Muscle of leg (tissue), 11 donors: ENCODE results near the gene HHIP. TPM values are rescaled to one million over a fixed set of nuclear protein-coding genes. Genes with fewer than 3 reads are reported as not detected.

Experiments
- DNase-seq: peaks from one replicate; pipeline ENCODE4 v3.0.0; 2013
- H3K27ac ChIP-seq: one replicate; pipeline ENCODE4 v1.5.1; 2013; ENCODE audit warnings: mild to moderate bottlenecking, low read length, control low read depth
- H3K27me3 ChIP-seq: one replicate; pipeline ENCODE4 v1.6.1; 2013; ENCODE audit warnings: low read length; ENCODE audit not compliant: control insufficient read depth, insufficient read depth
- H3K36me3 ChIP-seq: one replicate; pipeline ENCODE4 v1.6.1; 2013; ENCODE audit warnings: low read length; ENCODE audit not compliant: control insufficient read depth, insufficient read depth
- H3K4me1 ChIP-seq: one replicate; pipeline ENCODE4 v1.6.1; 2013; ENCODE audit warnings: low read length; ENCODE audit not compliant: control insufficient read depth, insufficient read depth
- H3K4me3 ChIP-seq: one replicate; pipeline ENCODE4 v1.5.1; 2013; ENCODE audit warnings: low read length, control low read depth
- H3K9me3 ChIP-seq: replicated peaks from 2 replicates; pipeline ENCODE4 v1.6.1; 2013; ENCODE audit warnings: low read depth, low read length; ENCODE audit not compliant: control insufficient read depth
- WGBS: methylation state at CpG from one replicate; pipeline ENCODE4 v1.1.5; 2013; ENCODE audit warnings: missing lambda C conversion rate; ENCODE audit not compliant: insufficient coverage; 5-methylcytosine and 5-hydroxymethylcytosine counted together
- polyA plus RNA-seq, 8 donors: library from polyadenylated mRNA; unstranded; fragments of 120-200 nt; gene quantifications; one replicate each; pipeline versions ENCODE4 v1.2.1 to v1.2.3, GENCODE V29; 2013; ENCODE audit warnings: inconsistent platforms in 1 of 8, low replicate concordance in 1 of 8; ENCODE audit not compliant: insufficient read length in 8 of 8, insufficient read depth in 1 of 8
- total RNA-seq: library from RNA; stranded (reverse); fragments of 120-200 nt; gene quantifications from one replicate; pipeline ENCODE4 v1.2.4, GENCODE V29; 2013

HHIP gene
- total and polyA plus RNA-seq, 9 donors, result 2.9 to 6.4 (median 3.8) TPM

GRCh38 chr4:144634978-144635747, 10.8 kb upstream of the HHIP start:
- no peaks in the 10 kb centered on the region for H3K4me1 ChIP-seq
- WGBS, result 100% methylated on average over 1 of the region's 6 CpGs
- H3K27ac ChIP-seq, result no peak overlapping the region
- H3K36me3 ChIP-seq, result no peaks in the 10 kb centered on the region
- no peak overlapping the region for H3K4me3 ChIP-seq
- DNase-seq, result no peak
- no peaks in the 10 kb centered on the region for H3K27me3 ChIP-seq
- no peaks in the 10 kb centered on the region for H3K9me3 ChIP-seq

DNA sequence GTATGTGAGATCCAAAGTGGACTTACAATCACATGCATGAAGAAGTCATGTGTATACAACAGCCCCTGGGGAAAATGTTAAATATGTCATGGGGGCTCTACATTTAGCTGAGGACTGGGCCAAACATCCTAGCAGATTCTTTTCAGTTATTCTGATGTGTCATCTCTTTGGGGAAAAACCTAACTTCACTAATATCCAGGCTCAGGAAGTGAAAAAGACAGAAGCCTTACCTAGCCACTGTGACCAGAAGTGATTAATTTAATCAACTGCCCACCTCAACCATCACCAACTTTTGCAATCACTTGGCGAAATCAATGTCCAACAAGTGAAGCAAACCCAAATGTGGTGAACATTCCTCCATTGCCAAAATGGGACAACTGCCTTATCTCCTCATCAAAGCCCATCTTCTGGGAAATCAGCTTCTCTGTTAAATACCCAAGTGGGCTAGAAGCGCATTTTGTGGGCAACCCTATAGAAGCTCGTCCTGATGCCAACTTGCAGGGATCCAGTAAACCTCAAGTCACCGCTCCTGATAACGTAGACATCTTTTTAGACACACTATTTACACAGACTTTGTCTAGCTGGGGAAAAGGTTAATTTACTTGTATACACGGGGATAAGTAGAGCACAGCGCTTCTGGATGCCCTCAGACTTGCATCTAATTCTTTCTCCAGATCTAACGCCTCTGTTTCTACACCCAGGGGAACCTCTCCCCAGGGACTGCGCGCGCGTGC, 1.4 kb upstream of the HHIP start:
- WGBS, result 50% methylated on average over 2 of the region's 12 CpGs
- Histone ChIP-seq H3K4me1 (peaks cover 19% of the 10 kb centered on the region), H3K27ac (no peak overlapping the region), H3K4me3 (peak overlapping the region; percentile 37), H3K27me3 (peaks cover 37% of the 10 kb centered on the region), H3K36me3 (no peaks in the 10 kb centered on the region), H3K9me3 (no peaks in the 10 kb centered on the region)
- peak; percentile 24 for DNase-seq

GRCh38 chr4:144645102-144645630, 790 bp upstream of the HHIP start:
- H3K27ac ChIP-seq, result no peak overlapping the region
- no peak for DNase-seq
- peak overlapping the region; percentile 37 for H3K4me3 ChIP-seq
- H3K4me1 ChIP-seq, result peaks cover 19% of the 10 kb centered on the region
- no peaks in the 10 kb centered on the region for H3K36me3 ChIP-seq
- peaks cover 37% of the 10 kb centered on the region for H3K27me3 ChIP-seq
- H3K9me3 ChIP-seq, result no peaks in the 10 kb centered on the region
- WGBS, result 0% methylated on average over 7 of the region's 29 CpGs

- no peak overlapping the region for H3K27ac ChIP-seq
- peak; percentile 38 for DNase-seq
- H3K36me3 ChIP-seq, result no peaks in the 10 kb centered on the region
- no peaks in the 10 kb centered on the region for H3K9me3 ChIP-seq
- peak overlapping the region; percentile 60 for H3K4me3 ChIP-seq
- peaks cover 19% of the 10 kb centered on the region for H3K4me1 ChIP-seq
- peaks cover 37% of the 10 kb centered on the region for H3K27me3 ChIP-seq
- WGBS, result 1% methylated on average over 12 of the region's 22 CpGs
These were observed 653 bp downstream of the HHIP start for GRCh38 chr4:144646523-144647094.

- no peaks in the 10 kb centered on the region for H3K36me3 ChIP-seq
- peaks cover 37% of the 10 kb centered on the region for H3K27me3 ChIP-seq
- H3K4me3 ChIP-seq, result peak overlapping the region; percentile 60
- peaks cover 19% of the 10 kb centered on the region for H3K4me1 ChIP-seq
- under 1% methylated on average over 12 of the region's 20 CpGs for WGBS
- no peaks in the 10 kb centered on the region for H3K9me3 ChIP-seq
- no peak overlapping the region for H3K27ac ChIP-seq
- peak; percentile 69 for DNase-seq
These were observed 1.2 kb downstream of the HHIP start for GRCh38 chr4:144647095-144647561.

DNA sequence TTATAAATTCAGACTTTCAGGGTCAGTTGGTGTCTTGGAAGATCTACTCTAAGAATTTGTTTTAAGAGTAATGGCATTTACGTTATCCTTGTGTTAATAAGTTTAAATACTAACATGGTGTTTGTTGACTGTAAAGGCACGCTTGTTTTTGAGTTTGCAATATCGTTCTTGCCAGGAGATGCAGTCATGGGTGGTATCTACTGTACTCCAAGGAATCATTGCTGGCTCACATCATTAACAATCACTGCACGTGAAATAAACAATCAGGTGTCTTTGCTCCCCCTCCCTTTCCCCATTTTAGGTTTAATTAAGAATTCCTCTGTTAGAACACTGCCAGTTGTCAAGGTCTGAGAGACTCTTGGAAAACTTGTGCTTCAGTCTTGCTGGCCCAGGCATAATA, 1.6 kb downstream of the HHIP start:
- DNase-seq, result no peak
- Histone ChIP-seq H3K4me1 (peaks cover 19% of the 10 kb centered on the region), H3K4me3 (peak overlapping the region; percentile 60), H3K27ac (no peak overlapping the region), H3K9me3 (no peaks in the 10 kb centered on the region), H3K36me3 (no peaks in the 10 kb centered on the region), H3K27me3 (peaks cover 37% of the 10 kb centered on the region)
- WGBS, result no CpG with 5 or more reads among the region's 4 CpGs

- WGBS, result no CpG with 5 or more reads among the region's 2 CpGs
- no peak overlapping the region for H3K27ac ChIP-seq
- peak; percentile 40 for DNase-seq
- peaks cover 19% of the 10 kb centered on the region for H3K4me1 ChIP-seq
- H3K27me3 ChIP-seq, result peaks cover 36% of the 10 kb centered on the region
- H3K36me3 ChIP-seq, result no peaks in the 10 kb centered on the region
- H3K4me3 ChIP-seq, result no peak overlapping the region
- no peaks in the 10 kb centered on the region for H3K9me3 ChIP-seq
These were observed 2.1 kb downstream of the HHIP start for GRCh38 chr4:144648042-144648441.

GRCh38 chr4:144649646-144650045, 3.7 kb downstream of the HHIP start:
- no CpG with 5 or more reads among the region's 1 CpG for WGBS
- Histone ChIP-seq H3K4me3 (no peak overlapping the region), H3K27ac (no peak overlapping the region), H3K4me1 (peaks cover 17% of the 10 kb centered on the region), H3K9me3 (no peaks in the 10 kb centered on the region), H3K36me3 (no peaks in the 10 kb centered on the region), H3K27me3 (peaks cover 30% of the 10 kb centered on the region)
- no peak for DNase-seq

DNA sequence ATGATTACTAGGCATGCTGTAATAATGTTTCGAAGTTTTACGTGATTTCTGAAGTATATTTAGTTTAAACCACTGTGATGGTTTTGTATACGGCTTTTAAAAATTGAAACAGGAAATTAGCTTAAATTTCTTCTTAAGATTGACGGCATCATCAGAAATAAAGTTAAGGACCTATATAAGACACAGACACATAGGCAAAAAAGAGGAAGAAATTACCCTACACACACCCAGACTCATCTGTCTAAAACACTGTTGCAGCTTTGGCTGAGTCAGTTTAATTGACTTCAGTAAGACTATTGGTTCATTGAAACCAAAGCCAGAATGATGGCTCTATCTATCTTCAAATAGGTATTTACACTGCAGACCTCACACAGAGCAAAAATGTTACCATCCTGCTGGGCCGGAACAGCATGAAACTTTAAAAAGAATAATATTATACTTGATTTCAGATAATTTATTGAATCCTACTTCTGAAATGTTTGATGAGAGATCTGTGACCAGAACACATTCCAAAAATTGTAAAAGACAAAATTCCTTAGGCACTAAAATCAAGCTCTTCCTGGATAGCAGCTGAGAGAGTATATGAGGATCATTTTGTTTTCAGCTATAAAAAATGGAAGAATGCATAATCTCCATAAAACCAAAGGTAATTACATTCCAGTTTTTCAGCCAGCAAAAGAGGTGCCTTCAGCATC, 4.5 kb downstream of the HHIP start:
- no CpG with 5 or more reads among the region's 5 CpGs for WGBS
- peaks cover 22% of the 10 kb centered on the region for H3K27me3 ChIP-seq
- no peaks in the 10 kb centered on the region for H3K9me3 ChIP-seq
- no peak for DNase-seq
- peaks cover 10% of the 10 kb centered on the region for H3K4me1 ChIP-seq
- H3K36me3 ChIP-seq, result no peaks in the 10 kb centered on the region
- no peak overlapping the region for H3K4me3 ChIP-seq
- H3K27ac ChIP-seq, result no peak overlapping the region
